Neutrophil (primary cell): Measurements from ENCODE around the gene DAB2IP.

Experiments used
- H3K27ac ChIP-seq: fragments of 200-600 bp; sonication (generic); 2 replicates; pipeline ENCODE4 v1.5.1; 2016; ENCODE audit warnings: mild to moderate bottlenecking, moderate library complexity
- H3K27me3 ChIP-seq: fragments of 200-600 bp; sonication (generic); 2 replicates; pipeline ENCODE4 v1.6.0; 2016; ENCODE audit warnings: mild to moderate bottlenecking
- H3K36me3 ChIP-seq: fragments of 200-600 bp; sonication (generic); 2 replicates; pipeline ENCODE4 v1.5.1; 2017
- H3K4me1 ChIP-seq, 2 experiments: fragments of 200-600 bp in 1 of 2; sonication (generic) in 1 of 2; 1 replicate in 1 of 2; 2 replicates in 1 of 2; pipeline versions ENCODE4 v1.5.1 to v1.6.1; 2013 to 2016; ENCODE audit warnings: low read depth in 1 of 2, low read length in 1 of 2, mild to moderate bottlenecking in 1 of 2, moderate library complexity in 1 of 2; ENCODE audit not compliant: control insufficient read depth in 1 of 2, insufficient read depth in 1 of 2
- H3K4me3 ChIP-seq, 2 experiments: fragments of 200-600 bp in 1 of 2; sonication (generic) in 1 of 2; 1 replicate in 1 of 2; 2 replicates in 1 of 2; pipeline ENCODE4 v1.5.1; 2013 to 2016; ENCODE audit warnings: low read depth in 1 of 2, low read length in 1 of 2, mild to moderate bottlenecking in 1 of 2, moderate library complexity in 1 of 2
- H3K9me3 ChIP-seq: fragments of 200-600 bp; sonication (generic); 2 replicates; pipeline ENCODE4 v1.5.1; 2016
- TF ChIP-seq, protein P1 (sequence below): fragments of 200-600 bp; sonication (generic); IDR thresholded peaks from 2 replicates; pipeline ENCODE4 v1.5.1; 2016; ENCODE audit warnings: antibody characterized with exemption

The DAB2IP gene

DNA sequence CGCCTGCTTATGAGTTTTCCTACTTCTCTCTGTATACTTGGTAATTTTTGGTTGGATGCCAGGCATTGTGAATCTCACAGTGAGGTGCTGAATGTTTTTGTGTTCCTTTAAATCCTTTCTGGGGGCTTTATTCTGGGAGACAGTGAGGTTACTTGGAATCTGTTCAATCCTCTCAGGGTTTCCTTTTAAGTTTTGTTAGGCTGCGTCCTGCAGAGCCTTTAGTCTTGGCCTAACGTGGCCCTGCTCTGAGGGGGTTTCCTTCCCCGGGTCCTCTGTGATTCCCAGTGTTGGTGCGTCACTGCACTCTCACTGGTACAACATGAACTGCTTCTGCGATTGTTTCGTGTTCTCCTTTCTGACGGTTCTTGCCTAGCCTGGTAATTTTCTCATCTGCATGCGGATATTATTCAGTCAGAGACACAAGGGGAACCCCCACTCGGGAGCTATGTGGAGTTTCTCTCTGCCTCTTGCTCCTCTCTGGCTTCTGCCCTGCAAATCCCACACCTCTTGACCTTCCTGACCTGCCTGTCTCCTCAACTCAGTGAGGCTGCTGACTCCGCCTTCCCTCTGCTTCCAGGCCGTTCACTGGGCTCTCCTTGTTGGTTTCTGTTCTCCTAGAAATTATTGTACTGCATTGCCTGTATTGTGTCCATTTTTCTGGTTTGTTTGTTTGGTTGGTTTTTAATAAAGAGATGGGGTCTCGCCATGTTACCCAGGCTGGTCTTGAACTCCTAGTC lies 128.1 kb downstream of the DAB2IP start:
- Histone ChIP-seq H3K36me3 (no peaks in the 10 kb centered on the region), H3K9me3 (no peaks in the 10 kb centered on the region), H3K4me1 (no peaks in the 10 kb centered on the region), H3K4me3 (no peak overlapping the region), H3K27me3 (no peaks in the 10 kb centered on the region), H3K27ac (no peak overlapping the region)
- TF ChIP-seq, protein P1, sequence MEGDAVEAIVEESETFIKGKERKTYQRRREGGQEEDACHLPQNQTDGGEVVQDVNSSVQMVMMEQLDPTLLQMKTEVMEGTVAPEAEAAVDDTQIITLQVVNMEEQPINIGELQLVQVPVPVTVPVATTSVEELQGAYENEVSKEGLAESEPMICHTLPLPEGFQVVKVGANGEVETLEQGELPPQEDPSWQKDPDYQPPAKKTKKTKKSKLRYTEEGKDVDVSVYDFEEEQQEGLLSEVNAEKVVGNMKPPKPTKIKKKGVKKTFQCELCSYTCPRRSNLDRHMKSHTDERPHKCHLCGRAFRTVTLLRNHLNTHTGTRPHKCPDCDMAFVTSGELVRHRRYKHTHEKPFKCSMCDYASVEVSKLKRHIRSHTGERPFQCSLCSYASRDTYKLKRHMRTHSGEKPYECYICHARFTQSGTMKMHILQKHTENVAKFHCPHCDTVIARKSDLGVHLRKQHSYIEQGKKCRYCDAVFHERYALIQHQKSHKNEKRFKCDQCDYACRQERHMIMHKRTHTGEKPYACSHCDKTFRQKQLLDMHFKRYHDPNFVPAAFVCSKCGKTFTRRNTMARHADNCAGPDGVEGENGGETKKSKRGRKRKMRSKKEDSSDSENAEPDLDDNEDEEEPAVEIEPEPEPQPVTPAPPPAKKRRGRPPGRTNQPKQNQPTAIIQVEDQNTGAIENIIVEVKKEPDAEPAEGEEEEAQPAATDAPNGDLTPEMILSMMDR: no peak

DNA sequence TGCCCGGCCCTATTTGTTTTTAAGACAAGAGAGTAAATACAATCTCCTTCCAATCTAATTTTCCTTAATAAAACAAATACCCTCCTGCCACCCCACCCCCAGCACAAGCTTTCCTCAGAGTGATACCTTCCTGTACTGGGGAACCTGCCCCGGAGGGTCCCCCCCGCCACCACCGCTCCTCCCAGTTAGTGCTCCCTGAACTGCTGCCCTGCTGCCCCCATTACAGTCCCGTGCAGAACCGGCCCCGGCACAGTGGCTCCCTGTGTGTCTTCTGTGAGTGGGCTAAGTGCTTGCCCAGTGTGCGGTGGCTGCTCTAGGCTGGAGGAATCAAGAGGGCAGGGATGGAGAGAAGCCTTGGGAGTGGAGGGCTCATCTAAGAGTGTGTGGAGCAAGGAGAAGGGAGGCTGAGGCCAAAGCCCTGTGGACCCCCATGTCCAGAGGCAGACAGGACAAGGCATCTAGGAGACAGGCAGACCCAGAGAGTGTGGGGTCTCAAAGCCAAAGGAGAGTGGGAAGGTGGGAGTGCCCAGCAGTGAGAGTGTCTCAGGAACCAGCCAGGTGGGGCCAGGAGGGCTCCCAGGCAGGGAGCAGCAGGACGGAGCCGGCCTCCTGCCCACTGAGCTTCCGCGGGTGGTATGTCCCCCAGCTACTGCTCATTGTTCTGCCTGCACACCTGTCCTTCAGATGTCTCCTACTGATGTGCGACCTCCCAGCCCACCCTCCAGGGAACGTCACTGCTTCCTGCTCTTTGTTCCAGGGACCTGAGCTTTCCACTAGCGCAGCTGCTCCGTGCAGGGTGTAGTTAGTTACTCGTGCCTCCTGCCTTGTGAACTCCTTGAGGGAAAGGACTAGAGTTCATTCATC lies 129.0 kb downstream of the DAB2IP start:
- Histone ChIP-seq H3K36me3 (no peaks in the 10 kb centered on the region), H3K9me3 (no peaks in the 10 kb centered on the region), H3K27ac (no peak overlapping the region), H3K27me3 (no peaks in the 10 kb centered on the region), H3K4me1 (no peaks in the 10 kb centered on the region), H3K4me3 (no peak overlapping the region)
- TF ChIP-seq, protein P1: no peak

DNA sequence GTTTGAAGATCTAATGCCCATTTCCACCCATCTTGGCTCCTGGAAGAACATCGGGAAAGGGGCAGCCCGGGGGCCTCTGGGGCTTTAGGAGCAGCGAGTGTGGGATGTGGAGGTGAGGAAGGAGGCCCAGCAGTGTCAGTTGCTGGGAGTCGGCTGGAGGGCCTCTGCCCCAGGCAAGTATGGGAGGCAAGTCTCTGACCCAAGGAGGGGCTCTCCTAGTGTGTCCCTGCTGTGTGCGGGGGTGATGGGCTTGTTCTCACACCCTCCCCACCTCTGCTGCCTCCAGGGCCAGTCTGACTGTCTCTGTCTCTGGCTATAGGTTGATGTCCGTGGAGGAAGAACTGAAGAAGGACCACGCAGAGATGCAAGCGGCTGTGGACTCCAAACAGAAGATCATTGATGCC lies 129.7 kb downstream of the DAB2IP start:
- Histone ChIP-seq H3K4me3 (no peak overlapping the region), H3K36me3 (no peaks in the 10 kb centered on the region), H3K4me1 (no peaks in the 10 kb centered on the region), H3K27me3 (no peaks in the 10 kb centered on the region), H3K9me3 (no peaks in the 10 kb centered on the region), H3K27ac (no peak overlapping the region)
- TF ChIP-seq, protein P1: no peak

DNA sequence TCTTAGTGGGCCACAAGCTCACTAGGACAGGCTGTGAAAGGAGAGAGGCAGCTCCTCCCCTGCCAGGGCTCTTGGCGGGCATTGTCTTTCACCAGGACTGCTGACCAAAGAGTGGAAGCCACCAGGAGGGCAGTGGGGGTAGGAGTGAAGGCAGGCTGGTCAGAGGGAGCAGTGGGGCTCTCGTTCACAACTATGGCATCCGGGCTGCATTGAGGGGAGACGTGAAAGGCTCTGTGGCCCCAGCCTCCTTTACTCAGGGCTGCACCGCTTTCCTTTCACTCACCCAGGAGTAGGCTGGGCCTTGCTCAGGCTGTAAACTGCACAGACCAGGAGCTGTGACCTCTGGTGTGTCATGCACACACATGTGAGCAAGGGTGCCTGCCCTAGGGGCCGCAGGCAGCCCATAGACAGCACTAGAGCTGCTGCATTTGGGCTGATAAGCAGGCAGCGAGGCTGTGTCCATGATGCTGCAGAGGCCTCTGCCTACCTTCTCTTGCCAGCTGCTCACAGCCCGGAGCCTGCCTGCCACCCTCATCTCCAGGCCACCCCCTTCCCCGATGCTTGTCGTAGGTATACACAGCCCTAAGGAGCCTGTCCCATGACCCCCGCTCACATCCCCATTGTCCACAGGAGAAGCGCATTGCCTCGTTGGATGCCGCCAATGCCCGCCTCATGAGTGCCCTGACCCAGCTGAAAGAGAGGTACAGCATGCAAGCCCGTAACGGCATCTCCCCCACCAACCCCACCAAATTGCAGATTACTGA lies 130.4 kb downstream of the DAB2IP start:
- H3K36me3 ChIP-seq: no peaks in the 10 kb centered on the region
- no peaks in the 10 kb centered on the region for H3K4me1 ChIP-seq
- TF ChIP-seq, protein P1: no peak
- no peaks in the 10 kb centered on the region for H3K9me3 ChIP-seq
- no peak overlapping the region for H3K4me3 ChIP-seq
- no peaks in the 10 kb centered on the region for H3K27me3 ChIP-seq
- H3K27ac ChIP-seq: no peak overlapping the region

DNA sequence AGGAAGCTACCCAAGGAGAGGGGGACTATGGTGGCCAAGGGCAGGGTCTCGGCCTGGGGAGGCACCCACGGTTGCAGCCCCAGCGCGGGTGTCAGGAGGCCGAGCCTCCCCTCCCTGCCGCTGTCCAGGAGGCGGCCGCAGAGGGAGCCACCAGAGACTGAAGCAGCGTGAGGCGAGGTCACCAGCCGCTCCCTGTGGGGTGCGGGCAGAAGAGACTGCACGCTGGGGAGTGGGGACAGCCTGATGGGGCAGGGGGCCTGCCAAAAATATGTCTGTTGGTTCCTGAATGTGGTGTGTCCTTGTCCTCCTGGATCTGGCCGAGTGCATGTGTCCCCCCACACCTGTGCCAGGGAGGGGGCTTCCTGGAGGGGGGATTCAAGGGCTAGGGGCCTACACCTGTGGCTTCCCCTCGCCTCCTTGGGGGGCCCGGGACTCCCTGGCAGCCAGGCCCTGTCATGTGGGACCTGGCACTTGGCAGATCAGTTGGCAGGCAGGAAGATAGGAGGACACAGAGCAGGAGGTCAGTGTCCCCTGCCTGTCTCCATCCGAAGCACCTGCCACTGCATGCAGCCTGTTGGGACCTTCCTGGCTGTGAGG lies 131.2 kb downstream of the DAB2IP start:
- H3K27ac ChIP-seq: no peak overlapping the region
- H3K27me3 ChIP-seq: peaks cover 4% of the 10 kb centered on the region
- H3K4me1 ChIP-seq: no peaks in the 10 kb centered on the region
- TF ChIP-seq, protein P1: no peak
- no peaks in the 10 kb centered on the region for H3K9me3 ChIP-seq
- no peaks in the 10 kb centered on the region for H3K36me3 ChIP-seq
- H3K4me3 ChIP-seq: no peak overlapping the region
